ENCODE results near the gene MLLT3. TPM values are rescaled to one million over a fixed set of nuclear protein-coding genes. Genes with fewer than 3 reads are reported as not detected.

Gene MLLT3
- total RNA-seq, 4 donors from 2014 or later, result 9.4 to 38.2 (median 30.2) TPM

DNA sequence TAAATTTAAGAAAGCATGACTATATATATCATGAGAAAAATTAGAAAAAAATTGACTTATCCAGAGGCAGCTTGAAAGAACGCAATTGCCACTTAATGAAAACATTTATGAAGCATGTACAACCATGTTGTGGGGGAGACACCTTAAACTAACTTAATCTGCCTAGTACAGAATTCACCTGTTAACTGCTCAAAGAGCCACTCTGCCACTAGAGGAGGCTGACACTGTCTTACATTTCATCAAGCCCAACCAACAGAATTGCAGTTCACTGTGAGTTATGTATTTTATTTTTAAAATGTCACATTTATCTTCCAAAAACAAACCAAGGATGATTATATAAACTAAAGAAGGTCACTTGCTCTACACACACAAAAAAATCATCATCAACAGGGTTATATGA is 252.9 kb downstream of the MLLT3 start:
- in situ Hi-C loops (cut with MboI; ENCODE audit: low pct_ligation_motif_present in 1 of 4, low pct_unique_long_range_greater_than_20kb in 1 of 4, low sequenced_read_pairs in 3 of 4) (loop anchor here in 2 of 4 donors (25.0 kb wide), 2 partner anchors 268 to 518 kb away; no protein-coding TSS in a partner anchor), intact Hi-C loops (cut with DNase I; ENCODE audit: low total_unique reads) (no loop called here)
- no peaks in the 10 kb centered on the region for H3K27me3 ChIP-seq
- no peaks in the 10 kb centered on the region for H3K36me3 ChIP-seq
- 97 to 100% methylated on average over 1 of the region's 1 CpG for WGBS, 2 donors (ENCODE audit: low coverage in 1 of 2)
- no peaks in the 10 kb centered on the region for H3K9me3 ChIP-seq
- DNase-seq, result no peak
- H3K4me3 ChIP-seq, result no peak overlapping the region
- H3K4me1 ChIP-seq, result peaks cover 0 to 10% (median 2%) of the 10 kb centered on the region in 4 donors
- no peak overlapping the region for H3K27ac ChIP-seq
- TF ChIP-seq, protein P1, sequence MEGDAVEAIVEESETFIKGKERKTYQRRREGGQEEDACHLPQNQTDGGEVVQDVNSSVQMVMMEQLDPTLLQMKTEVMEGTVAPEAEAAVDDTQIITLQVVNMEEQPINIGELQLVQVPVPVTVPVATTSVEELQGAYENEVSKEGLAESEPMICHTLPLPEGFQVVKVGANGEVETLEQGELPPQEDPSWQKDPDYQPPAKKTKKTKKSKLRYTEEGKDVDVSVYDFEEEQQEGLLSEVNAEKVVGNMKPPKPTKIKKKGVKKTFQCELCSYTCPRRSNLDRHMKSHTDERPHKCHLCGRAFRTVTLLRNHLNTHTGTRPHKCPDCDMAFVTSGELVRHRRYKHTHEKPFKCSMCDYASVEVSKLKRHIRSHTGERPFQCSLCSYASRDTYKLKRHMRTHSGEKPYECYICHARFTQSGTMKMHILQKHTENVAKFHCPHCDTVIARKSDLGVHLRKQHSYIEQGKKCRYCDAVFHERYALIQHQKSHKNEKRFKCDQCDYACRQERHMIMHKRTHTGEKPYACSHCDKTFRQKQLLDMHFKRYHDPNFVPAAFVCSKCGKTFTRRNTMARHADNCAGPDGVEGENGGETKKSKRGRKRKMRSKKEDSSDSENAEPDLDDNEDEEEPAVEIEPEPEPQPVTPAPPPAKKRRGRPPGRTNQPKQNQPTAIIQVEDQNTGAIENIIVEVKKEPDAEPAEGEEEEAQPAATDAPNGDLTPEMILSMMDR (IDR thresholded peaks at IDR 0.05), result no peak
- TF ChIP-seq POLR2AphosphoS5 (IDR thresholded peaks at IDR 0.05), result no peak
- TF ChIP-seq EP300 (IDR thresholded peaks at IDR 0.05; ENCODE audit: low read depth), result no peak
- no peak for TF ChIP-seq POLR2A (IDR thresholded peaks at IDR 0.05)

DNA sequence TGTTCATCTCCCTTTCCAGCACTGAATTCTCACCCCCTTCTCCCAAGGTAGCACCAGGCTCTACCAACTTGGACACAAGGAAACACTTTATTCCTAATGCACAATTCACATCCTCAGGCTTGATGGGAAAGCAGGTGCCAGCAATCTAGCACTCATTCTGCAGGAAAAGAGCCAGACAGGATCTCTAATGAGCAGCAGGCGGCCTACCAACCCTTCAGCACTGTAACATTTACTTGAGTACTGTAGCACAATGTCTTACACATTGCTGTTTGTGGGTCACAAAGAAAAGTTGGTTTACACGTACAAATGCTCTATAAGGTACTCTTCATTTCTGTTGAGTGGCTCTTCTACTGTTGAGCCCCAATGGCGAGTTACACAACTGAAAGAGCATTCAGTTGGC is 254.4 kb downstream of the MLLT3 start:
- Histone ChIP-seq H3K9me3 (no peaks in the 10 kb centered on the region), H3K36me3 (peaks cover 0 to 6% (median 0%) of the 10 kb centered on the region in 4 donors), H3K4me1 (peaks cover 0 to 17% (median 3%) of the 10 kb centered on the region in 4 donors), H3K27me3 (no peaks in the 10 kb centered on the region), H3K27ac (no peak overlapping the region), H3K4me3 (no peak overlapping the region)
- in situ Hi-C loops (cut with MboI; ENCODE audit: low pct_ligation_motif_present in 1 of 4, low pct_unique_long_range_greater_than_20kb in 1 of 4, low sequenced_read_pairs in 3 of 4), result loop anchor here in 2 of 4 donors (25.0 kb wide), 2 partner anchors 269 to 519 kb away; no protein-coding TSS in a partner anchor
- TF ChIP-seq POLR2A (IDR thresholded peaks at IDR 0.05), result no peak
- TF ChIP-seq POLR2AphosphoS5 (IDR thresholded peaks at IDR 0.05), result no peak
- TF ChIP-seq, protein P1 (IDR thresholded peaks at IDR 0.05), result no peak
- no peak for TF ChIP-seq EP300 (IDR thresholded peaks at IDR 0.05; ENCODE audit: low read depth)
- 92 to 93% methylated on average over 2 to 3 of the region's 3 CpGs for WGBS, 2 donors (ENCODE audit: low coverage in 1 of 2)
- no peak for DNase-seq
- intact Hi-C loops (cut with DNase I; ENCODE audit: low total_unique reads), result no loop called here

DNA sequence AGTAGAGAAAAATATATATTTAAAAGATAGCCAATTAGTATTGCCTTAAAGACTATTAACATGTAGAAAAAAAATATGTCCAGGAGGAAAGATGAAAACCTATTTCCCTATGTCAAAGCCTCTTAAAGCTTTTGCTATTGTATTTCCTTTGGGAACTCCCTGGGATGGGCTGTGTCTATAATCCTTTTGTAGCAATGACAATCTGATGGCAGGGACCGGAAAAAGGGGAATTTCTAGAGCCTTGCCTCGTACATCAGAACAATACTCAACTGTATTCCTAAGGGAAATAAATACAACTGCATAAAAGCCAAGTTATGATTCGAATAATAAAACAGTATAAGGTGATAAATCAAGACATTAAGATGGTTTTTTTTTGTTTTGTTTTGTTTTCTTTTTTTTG is 257.3 kb downstream of the MLLT3 start:
- Histone ChIP-seq H3K4me1 (peaks cover 0 to 17% (median 3%) of the 10 kb centered on the region in 4 donors), H3K27me3 (no peaks in the 10 kb centered on the region), H3K36me3 (peaks cover 0 to 7% (median 0%) of the 10 kb centered on the region in 4 donors), H3K9me3 (no peaks in the 10 kb centered on the region), H3K4me3 (no peak overlapping the region), H3K27ac (no peak overlapping the region)
- intact Hi-C loops (cut with DNase I; ENCODE audit: low total_unique reads), result loop anchor here (2.0 kb wide), 1 partner anchor 34 kb away; no protein-coding TSS in a partner anchor
- in situ Hi-C loops (cut with MboI; ENCODE audit: low pct_ligation_motif_present in 1 of 4, low pct_unique_long_range_greater_than_20kb in 1 of 4, low sequenced_read_pairs in 3 of 4), result loop anchor here in 2 of 4 donors (25.0 kb wide), 2 partner anchors 272 to 522 kb away; no protein-coding TSS in a partner anchor
- DNase-seq, result no peak
- WGBS, 2 donors (ENCODE audit: low coverage in 1 of 2), result 57 to 66% methylated on average over 3 of the region's 3 CpGs
- TF ChIP-seq EP300 (IDR thresholded peaks at IDR 0.05; ENCODE audit: low read depth), result no peak
- TF ChIP-seq, protein P1 (IDR thresholded peaks at IDR 0.05), result no peak
- TF ChIP-seq POLR2A (IDR thresholded peaks at IDR 0.05), result no peak
- TF ChIP-seq POLR2AphosphoS5 (IDR thresholded peaks at IDR 0.05), result no peak

DNA sequence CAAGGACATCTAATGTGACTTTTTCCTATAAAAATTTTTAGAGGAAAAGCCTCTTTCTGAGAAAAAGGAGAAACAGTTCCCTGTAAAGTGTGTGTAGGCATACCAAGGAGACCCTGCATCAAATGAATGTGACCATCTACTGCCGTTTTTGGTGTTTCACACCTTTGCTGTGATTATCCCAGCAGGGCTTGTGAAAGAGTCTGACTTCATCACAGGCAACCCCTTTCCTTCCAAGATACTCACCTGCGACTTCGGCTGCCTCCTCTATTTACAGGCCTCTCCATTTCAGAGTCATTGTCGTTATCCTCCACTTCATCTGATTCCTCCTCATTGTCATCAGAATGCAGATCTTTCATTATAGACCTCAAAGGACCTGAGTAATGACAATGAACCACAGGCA is 259.1 kb downstream of the MLLT3 start:
- Histone ChIP-seq H3K27ac (no peak overlapping the region), H3K4me3 (no peak overlapping the region), H3K9me3 (no peaks in the 10 kb centered on the region), H3K27me3 (no peaks in the 10 kb centered on the region), H3K4me1 (peaks cover 0 to 17% (median 3%) of the 10 kb centered on the region in 4 donors), H3K36me3 (peaks cover 0 to 7% (median 0%) of the 10 kb centered on the region in 4 donors)
- no peak for DNase-seq
- TF ChIP-seq EP300 (IDR thresholded peaks at IDR 0.05; ENCODE audit: low read depth), result no peak
- TF ChIP-seq POLR2A (IDR thresholded peaks at IDR 0.05), result no peak
- TF ChIP-seq POLR2AphosphoS5 (IDR thresholded peaks at IDR 0.05), result no peak
- TF ChIP-seq, protein P1 (IDR thresholded peaks at IDR 0.05), result no peak
- 90 to 92% methylated on average over 3 to 4 of the region's 4 CpGs for WGBS, 2 donors (ENCODE audit: low coverage in 1 of 2)
- intact Hi-C loops (cut with DNase I; ENCODE audit: low total_unique reads), result no loop called here
- in situ Hi-C loops (cut with MboI; ENCODE audit: low pct_ligation_motif_present in 1 of 4, low pct_unique_long_range_greater_than_20kb in 1 of 4, low sequenced_read_pairs in 3 of 4), result loop anchor here in 2 of 4 donors (25.0 kb wide), 2 partner anchors 274 to 524 kb away; no protein-coding TSS in a partner anchor
